WTC11 (cell line): ENCODE results near the gene DOCK1. TPM values are rescaled to one million over a fixed set of nuclear protein-coding genes. Genes with fewer than 3 reads are reported as not detected.

Experiments used
- ATAC-seq: fragments of 200-7000 bp; cut with Tn5 transposase; 2 replicates; pipeline ENCODE4 v1.10.0; 2021; ENCODE audit warnings: mild to moderate bottlenecking, moderate library complexity
- CTCF ChIA-PET: fragments of 300-600 bp; sonication (Branson Sonifier 250); formaldehyde crosslinking; loops from one replicate; lab custom pipeline; 2021; ENCODE audit warnings: antibody characterized with exemption; lab: Charles Lee
- POLR2A ChIA-PET: fragments of 350-600 bp; sonication (Branson Sonifier 250); formaldehyde crosslinking; loops from one replicate; lab custom pipeline; 2021; ENCODE audit warnings: antibody characterized with exemption; lab: Charles Lee
- DNase-seq: peaks from one replicate; pipeline ENCODE4 v3.0.0; 2021; ENCODE audit warnings: low spot score
- H3K27ac Mint-ChIP-seq: 2 replicates; pipeline ENCODE4 v1.8.0; 2021; ENCODE audit warnings: mixed read lengths
- H3K27me3 Mint-ChIP-seq: 2 replicates; pipeline ENCODE4 v1.8.0; 2021; ENCODE audit warnings: low read depth, mild to moderate bottlenecking, moderate library complexity, mixed read lengths
- H3K36me3 Mint-ChIP-seq: 2 replicates; pipeline ENCODE4 v1.8.0; 2021; ENCODE audit warnings: mixed read lengths
- H3K4me1 Mint-ChIP-seq: 2 replicates; pipeline ENCODE4 v1.8.0; 2022; ENCODE audit warnings: mixed read lengths
- H3K4me3 Mint-ChIP-seq: 2 replicates; pipeline ENCODE4 v1.8.0; 2021; ENCODE audit warnings: mild to moderate bottlenecking, moderate library complexity, mixed read lengths
- H3K9me3 Mint-ChIP-seq: 2 replicates; pipeline ENCODE4 v1.8.0; 2021; ENCODE audit warnings: mixed read lengths
- CREM ChIP-seq: sonication (generic); formaldehyde crosslinking; IDR thresholded peaks from 2 replicates; pipeline ENCODE4 v1.8.1; 2022; ENCODE audit warnings: mild to moderate bottlenecking, missing genetic modification reagents, moderate library complexity
- E2F1 ChIP-seq: sonication (generic); formaldehyde crosslinking; IDR thresholded peaks from 2 replicates; pipeline ENCODE4 v1.8.0; 2022; ENCODE audit warnings: mild to moderate bottlenecking, missing genetic modification reagents
- E2F4 ChIP-seq: sonication (generic); formaldehyde crosslinking; IDR thresholded peaks from 2 replicates; pipeline ENCODE4 v1.8.1; 2022; ENCODE audit warnings: low read depth, mild to moderate bottlenecking, moderate library complexity, missing genetic modification reagents, borderline replicate concordance
- FOXK1 ChIP-seq: sonication (generic); formaldehyde crosslinking; IDR thresholded peaks from 2 replicates; pipeline ENCODE4 v1.8.0; 2022; ENCODE audit warnings: mild to moderate bottlenecking, moderate library complexity, missing genetic modification reagents
- FOXP1 ChIP-seq: sonication (generic); formaldehyde crosslinking; IDR thresholded peaks from 2 replicates; pipeline ENCODE4 v1.8.0; 2022; ENCODE audit warnings: missing genetic modification reagents, mild to moderate bottlenecking, moderate library complexity, borderline replicate concordance
- MXD4 ChIP-seq: fragments of 250-450 bp; sonication (Bioruptor Pico); IDR thresholded peaks from 2 replicates; pipeline ENCODE4 v1.8.0; 2021; ENCODE audit warnings: mild to moderate bottlenecking, moderate library complexity, borderline replicate concordance
- OVOL2 ChIP-seq: fragments of 250-450 bp; sonication (Bioruptor Pico); IDR thresholded peaks from 2 replicates; pipeline ENCODE4 v1.9.0; 2021; ENCODE audit warnings: mild to moderate bottlenecking, borderline replicate concordance
- SP1 ChIP-seq: sonication (generic); formaldehyde crosslinking; conservative IDR thresholded peaks from 2 replicates; pipeline ENCODE4 v1.8.1; 2022; ENCODE audit warnings: missing genetic modification reagents
- ZNF317 ChIP-seq: sonication (generic); formaldehyde crosslinking; IDR thresholded peaks from 2 replicates; pipeline ENCODE4 v1.8.1; 2023; ENCODE audit warnings: low read depth, mild to moderate bottlenecking, moderate library complexity, missing genetic modification reagents, borderline replicate concordance
- ZNF423 ChIP-seq: fragments of 250-450 bp; sonication (Bioruptor Pico); IDR thresholded peaks from 2 replicates; pipeline ENCODE4 v2.1.2; 2022; ENCODE audit warnings: mild to moderate bottlenecking, moderate library complexity
- ZSCAN18 ChIP-seq: fragments of 250-450 bp; sonication (Bioruptor Pico); IDR thresholded peaks from 2 replicates; pipeline ENCODE4 v2.1.2; 2022; ENCODE audit warnings: mild to moderate bottlenecking, moderate library complexity
- total RNA-seq: library from RNA; stranded (reverse); gene quantifications from 3 replicates; pipeline ENCODE4 v1.2.3, GENCODE V29; 2021
- TF ChIP-seq, protein P1 (sequence below): fragments of 250-450 bp; sonication (Bioruptor Pico); conservative IDR thresholded peaks from 2 replicates; pipeline ENCODE4 v1.9.0; 2021; ENCODE audit warnings: mild to moderate bottlenecking
- TF ChIP-seq, protein P2 (sequence below): sonication (generic); formaldehyde crosslinking; IDR thresholded peaks from 2 replicates; pipeline ENCODE4 v1.8.1; 2022; ENCODE audit warnings: low read depth, missing genetic modification reagents, borderline replicate concordance
- TF ChIP-seq, protein P3 (sequence below): fragments of 200-600 bp; IDR thresholded peaks from 2 replicates; pipeline ENCODE4 v1.8.0; 2022; ENCODE audit warnings: antibody characterized with exemption
- TF ChIP-seq, protein P4 (sequence below): sonication (generic); formaldehyde crosslinking; conservative IDR thresholded peaks from 2 replicates; pipeline ENCODE4 v1.8.1; 2023; ENCODE audit warnings: mild to moderate bottlenecking, low read depth, missing genetic modification reagents, moderate library complexity

The DOCK1 gene
- total RNA-seq, 1 experiment from 2014 or later, result 52.1 TPM

DNA sequence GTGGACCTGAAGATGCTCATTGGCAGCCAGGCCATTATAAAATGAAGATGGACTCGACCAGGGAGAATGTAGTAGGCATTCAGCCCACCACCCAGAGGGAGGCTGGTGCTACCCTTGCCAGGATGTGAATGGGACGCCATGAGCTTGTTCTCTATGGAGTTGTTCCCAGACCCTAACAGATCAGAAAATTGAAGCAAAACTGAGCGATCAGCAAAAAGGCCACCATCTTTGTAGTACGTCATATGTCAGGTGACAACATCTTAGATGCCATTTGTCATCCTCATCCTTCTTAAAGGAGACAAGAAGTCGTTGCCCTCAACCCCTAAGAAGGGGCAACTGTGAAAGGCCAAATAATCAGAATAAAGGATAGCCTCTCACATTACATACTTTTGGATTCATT, 61.7 kb downstream of the DOCK1 start:
- DNase-seq (no peak), ATAC-seq (no peak)
- CTCF ChIA-PET, result no interaction called here

More for the DNA sequence above, 61.7 kb downstream of the DOCK1 start:
- no peak for TF ChIP-seq FOXP1
- no peak for TF ChIP-seq ZNF317 (CRISPR knock-in tag)
- TF ChIP-seq, protein P1, sequence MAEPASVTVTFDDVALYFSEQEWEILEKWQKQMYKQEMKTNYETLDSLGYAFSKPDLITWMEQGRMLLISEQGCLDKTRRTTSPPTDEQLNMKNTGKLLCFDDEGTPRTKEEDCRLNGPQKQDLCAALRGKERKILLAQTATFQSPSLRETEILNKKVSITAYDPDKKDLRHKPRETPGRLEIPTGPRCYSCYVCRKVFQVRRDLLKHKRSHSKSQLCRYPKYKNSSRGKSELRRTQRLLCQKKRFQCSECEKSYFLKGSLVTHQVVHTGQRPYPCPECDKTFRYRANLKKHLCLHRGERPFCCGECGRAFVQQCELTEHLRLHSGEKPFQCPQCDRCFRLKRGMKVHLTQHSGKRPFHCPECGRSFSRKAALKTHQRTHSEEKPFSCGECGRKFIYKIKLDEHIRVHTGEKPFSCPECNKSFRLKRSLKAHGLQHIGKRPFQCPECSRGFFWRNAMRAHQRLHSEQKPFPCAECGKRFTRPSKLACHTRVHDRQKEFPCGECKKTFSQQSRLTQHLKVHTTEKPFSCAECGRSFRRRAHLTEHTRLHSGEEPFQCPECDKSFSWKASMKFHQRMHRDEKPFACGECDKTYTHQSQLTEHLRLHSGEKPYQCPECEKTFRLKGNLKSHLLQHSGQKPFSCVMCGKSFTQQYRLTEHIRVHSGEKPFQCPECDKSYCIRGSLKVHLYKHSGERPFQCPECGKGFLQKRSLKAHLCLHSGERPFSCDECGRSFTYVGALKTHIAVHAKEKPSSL (CRISPR knock-in tag), result no peak
- TF ChIP-seq CREM (CRISPR knock-in tag), result no peak
- no peak for TF ChIP-seq SP1 (CRISPR knock-in tag)
- TF ChIP-seq, protein P2, sequence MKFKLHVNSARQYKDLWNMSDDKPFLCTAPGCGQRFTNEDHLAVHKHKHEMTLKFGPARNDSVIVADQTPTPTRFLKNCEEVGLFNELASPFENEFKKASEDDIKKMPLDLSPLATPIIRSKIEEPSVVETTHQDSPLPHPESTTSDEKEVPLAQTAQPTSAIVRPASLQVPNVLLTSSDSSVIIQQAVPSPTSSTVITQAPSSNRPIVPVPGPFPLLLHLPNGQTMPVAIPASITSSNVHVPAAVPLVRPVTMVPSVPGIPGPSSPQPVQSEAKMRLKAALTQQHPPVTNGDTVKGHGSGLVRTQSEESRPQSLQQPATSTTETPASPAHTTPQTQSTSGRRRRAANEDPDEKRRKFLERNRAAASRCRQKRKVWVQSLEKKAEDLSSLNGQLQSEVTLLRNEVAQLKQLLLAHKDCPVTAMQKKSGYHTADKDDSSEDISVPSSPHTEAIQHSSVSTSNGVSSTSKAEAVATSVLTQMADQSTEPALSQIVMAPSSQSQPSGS (CRISPR knock-in tag), result no peak
- no peak for TF ChIP-seq FOXK1 (CRISPR knock-in tag)
- no peak for TF ChIP-seq MXD4
- no peak for TF ChIP-seq E2F1 (CRISPR knock-in tag)
- TF ChIP-seq OVOL2 (CRISPR knock-in tag), result no peak
- no peak for TF ChIP-seq ZSCAN18 (CRISPR knock-in tag)
- no peak for TF ChIP-seq E2F4
- TF ChIP-seq, protein P3, sequence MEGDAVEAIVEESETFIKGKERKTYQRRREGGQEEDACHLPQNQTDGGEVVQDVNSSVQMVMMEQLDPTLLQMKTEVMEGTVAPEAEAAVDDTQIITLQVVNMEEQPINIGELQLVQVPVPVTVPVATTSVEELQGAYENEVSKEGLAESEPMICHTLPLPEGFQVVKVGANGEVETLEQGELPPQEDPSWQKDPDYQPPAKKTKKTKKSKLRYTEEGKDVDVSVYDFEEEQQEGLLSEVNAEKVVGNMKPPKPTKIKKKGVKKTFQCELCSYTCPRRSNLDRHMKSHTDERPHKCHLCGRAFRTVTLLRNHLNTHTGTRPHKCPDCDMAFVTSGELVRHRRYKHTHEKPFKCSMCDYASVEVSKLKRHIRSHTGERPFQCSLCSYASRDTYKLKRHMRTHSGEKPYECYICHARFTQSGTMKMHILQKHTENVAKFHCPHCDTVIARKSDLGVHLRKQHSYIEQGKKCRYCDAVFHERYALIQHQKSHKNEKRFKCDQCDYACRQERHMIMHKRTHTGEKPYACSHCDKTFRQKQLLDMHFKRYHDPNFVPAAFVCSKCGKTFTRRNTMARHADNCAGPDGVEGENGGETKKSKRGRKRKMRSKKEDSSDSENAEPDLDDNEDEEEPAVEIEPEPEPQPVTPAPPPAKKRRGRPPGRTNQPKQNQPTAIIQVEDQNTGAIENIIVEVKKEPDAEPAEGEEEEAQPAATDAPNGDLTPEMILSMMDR, result no peak
- TF ChIP-seq, protein P4, sequence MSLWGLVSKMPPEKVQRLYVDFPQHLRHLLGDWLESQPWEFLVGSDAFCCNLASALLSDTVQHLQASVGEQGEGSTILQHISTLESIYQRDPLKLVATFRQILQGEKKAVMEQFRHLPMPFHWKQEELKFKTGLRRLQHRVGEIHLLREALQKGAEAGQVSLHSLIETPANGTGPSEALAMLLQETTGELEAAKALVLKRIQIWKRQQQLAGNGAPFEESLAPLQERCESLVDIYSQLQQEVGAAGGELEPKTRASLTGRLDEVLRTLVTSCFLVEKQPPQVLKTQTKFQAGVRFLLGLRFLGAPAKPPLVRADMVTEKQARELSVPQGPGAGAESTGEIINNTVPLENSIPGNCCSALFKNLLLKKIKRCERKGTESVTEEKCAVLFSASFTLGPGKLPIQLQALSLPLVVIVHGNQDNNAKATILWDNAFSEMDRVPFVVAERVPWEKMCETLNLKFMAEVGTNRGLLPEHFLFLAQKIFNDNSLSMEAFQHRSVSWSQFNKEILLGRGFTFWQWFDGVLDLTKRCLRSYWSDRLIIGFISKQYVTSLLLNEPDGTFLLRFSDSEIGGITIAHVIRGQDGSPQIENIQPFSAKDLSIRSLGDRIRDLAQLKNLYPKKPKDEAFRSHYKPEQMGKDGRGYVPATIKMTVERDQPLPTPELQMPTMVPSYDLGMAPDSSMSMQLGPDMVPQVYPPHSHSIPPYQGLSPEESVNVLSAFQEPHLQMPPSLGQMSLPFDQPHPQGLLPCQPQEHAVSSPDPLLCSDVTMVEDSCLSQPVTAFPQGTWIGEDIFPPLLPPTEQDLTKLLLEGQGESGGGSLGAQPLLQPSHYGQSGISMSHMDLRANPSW, result no peak
- TF ChIP-seq ZNF423 (CRISPR knock-in tag), result no peak
- no peak overlapping the region for H3K27ac Mint-ChIP-seq
- H3K36me3 Mint-ChIP-seq, result peaks cover 14% of the 10 kb centered on the region
- no peaks in the 10 kb centered on the region for H3K9me3 Mint-ChIP-seq
- no peaks in the 10 kb centered on the region for H3K27me3 Mint-ChIP-seq
- peaks cover 40% of the 10 kb centered on the region for H3K4me1 Mint-ChIP-seq
- no peak overlapping the region for H3K4me3 Mint-ChIP-seq
- POLR2A ChIA-PET, result no interaction called here
